OCI-M2 (cell line): ENCODE data around the gene CTDSPL.

Source experiments
- DNase-seq: peaks from one replicate; lab custom pipeline; 2025; ENCODE audit not compliant: unreplicated experiment; lab: John Stamatoyannopoulos, UW

The CTDSPL gene

GRCh38 chr3:38015485-38015884, 153.8 kb downstream of the CTDSPL start:
- no peak for DNase-seq

GRCh38 chr3:38015984-38016383, 154.3 kb downstream of the CTDSPL start:
- no peak for DNase-seq

GRCh38 chr3:38016410-38016809, 154.7 kb downstream of the CTDSPL start:
- DNase-seq: no peak

- no peak for DNase-seq
These were observed 155.3 kb downstream of the CTDSPL start for GRCh38 chr3:38016847-38017444.

- DNase-seq: no peak
These were observed 156.0 kb downstream of the CTDSPL start for GRCh38 chr3:38017445-38018295.

GRCh38 chr3:38018296-38019266, 156.9 kb downstream of the CTDSPL start:
- DNase-seq: no peak

GRCh38 chr3:38019658-38020341, 158.1 kb downstream of the CTDSPL start:
- DNase-seq: no peak

- DNase-seq: no peak
These were observed 158.7 kb downstream of the CTDSPL start for GRCh38 chr3:38020342-38020726.

GRCh38 chr3:38021196-38021595, 159.5 kb downstream of the CTDSPL start:
- no peak for DNase-seq

GRCh38 chr3:38022301-38022700, 160.6 kb downstream of the CTDSPL start:
- no peak for DNase-seq

- no peak for DNase-seq
These were observed 161.4 kb downstream of the CTDSPL start for GRCh38 chr3:38022896-38023709.

GRCh38 chr3:38026856-38027255, 165.2 kb downstream of the CTDSPL start:
- DNase-seq: no peak

GRCh38 chr3:38027466-38028465, 166.1 kb downstream of the CTDSPL start:
- no peak for DNase-seq

- DNase-seq: no peak
These were observed 167.1 kb downstream of the CTDSPL start for GRCh38 chr3:38028621-38029361.

- DNase-seq: no peak
These were observed 167.9 kb downstream of the CTDSPL start, which contains the start of gene PLCD1 for GRCh38 chr3:38029400-38030125. Gene PLCD1, minus strand, starts transcription at chr3:38029642. Its CDS starts 103 bp downstream, at chr3:38029539.

GRCh38 chr3:38030126-38031021, 168.7 kb downstream of the CTDSPL start:
- DNase-seq: no peak
